Left lobe of liver (tissue), 2 donors: ENCODE data around the gene HSPA8. TPM values are rescaled to one million over a fixed set of nuclear protein-coding genes. Genes with fewer than 3 reads are reported as not detected.
A peak's percentile ranks its signal among the peaks of the same experiment; 100 is the strongest.
"Not testable (repeated sequence)": the region's sequence is repeated elsewhere in the genome, so short reads cannot be mapped to it uniquely, and the experiment has no call there.

ENCODE experiments used
- ATAC-seq: fragments of 200-7000 bp; cut with Tn5 transposase; one replicate; pipeline ENCODE4 v1.9.1; 2020; ENCODE audit warnings: mild to moderate bottlenecking, moderate library complexity
- DNase-seq: peaks from one replicate; pipeline ENCODE4 v3.0.0-alpha.2; 2020; ENCODE audit warnings: low spot score
- total RNA-seq: library from RNA; stranded (reverse); gene quantifications from one replicate; pipeline ENCODE4 v1.2.1, GENCODE V29; 2021
- donor health status: DM: no; HTN: no; CAD: no; lungs with moderate emphysema.
- donor health status: DM: no; HTN: yes; CAD: no.

The HSPA8 gene
- total RNA-seq, result 357 TPM

GRCh38 chr11:123061403-123062157 is at the start of gene HSPA8:
HSPA8 (minus strand) TSS chr11:123062136; CDS start chr11:123061324, 812 bp downstream.
- DNase-seq (peak; percentile 82), ATAC-seq (peak; percentile 42)

GRCh38 chr11:123111465-123111864 is 49.5 kb upstream of the HSPA8 start:
- DNase-seq, result no peak

GRCh38 chr11:123110397-123110796 is 48.5 kb upstream of the HSPA8 start:
- no peak for DNase-seq
- ATAC-seq, result no peak

More at GRCh38 chr11:123111465-123111864, 49.5 kb upstream of the HSPA8 start:
- ATAC-seq, result peak; percentile 89

- DNase-seq, result no peak
- ATAC-seq, result no peak
Measured at GRCh38 chr11:123107945-123108495, 46.1 kb upstream of the HSPA8 start.

- DNase-seq (no peak), ATAC-seq (no peak)
Measured at GRCh38 chr11:123104697-123105096, 42.8 kb upstream of the HSPA8 start.

- no peak for DNase-seq
- ATAC-seq, result peak; percentile 75
Measured at GRCh38 chr11:123103326-123103980, 41.5 kb upstream of the HSPA8 start.

GRCh38 chr11:123100379-123101085 is 38.6 kb upstream of the HSPA8 start:
- ATAC-seq (no peak), DNase-seq (no peak)

- ATAC-seq (no peak), DNase-seq (no peak)
Measured at GRCh38 chr11:123098990-123099389, 37.1 kb upstream of the HSPA8 start.

GRCh38 chr11:123093739-123094138 is 31.8 kb upstream of the HSPA8 start:
- ATAC-seq, result no peak
- DNase-seq, result no peak

- no peak for DNase-seq
- ATAC-seq, result no peak
Measured at GRCh38 chr11:123091506-123091905, 29.6 kb upstream of the HSPA8 start.

GRCh38 chr11:123090168-123090567 is 28.2 kb upstream of the HSPA8 start:
- DNase-seq, ATAC-seq: not testable (repeated sequence)

- DNase-seq, ATAC-seq: not testable (repeated sequence)
Measured at GRCh38 chr11:123088896-123089295, 27.0 kb upstream of the HSPA8 start.

- DNase-seq, ATAC-seq: not testable (repeated sequence)
Measured at GRCh38 chr11:123087657-123088056, 25.7 kb upstream of the HSPA8 start.

GRCh38 chr11:123086305-123086704 is 24.4 kb upstream of the HSPA8 start:
- no peak for DNase-seq
- no peak for ATAC-seq

- no peak for ATAC-seq
- DNase-seq, result no peak
Measured at GRCh38 chr11:123085497-123085896, 23.6 kb upstream of the HSPA8 start.

- ATAC-seq (no peak), DNase-seq (no peak)
Measured at GRCh38 chr11:123084454-123084853, 22.5 kb upstream of the HSPA8 start.

- peak; percentile 74 for DNase-seq
Measured at GRCh38 chr11:123083623-123084029, 21.7 kb upstream of the HSPA8 start.

GRCh38 chr11:123082977-123083376 is 21.0 kb upstream of the HSPA8 start:
- ATAC-seq, result peak; percentile 13
- DNase-seq, result no peak

More at GRCh38 chr11:123083623-123084029, 21.7 kb upstream of the HSPA8 start:
- peak; percentile 86 for ATAC-seq

GRCh38 chr11:123080015-123080414 is 18.1 kb upstream of the HSPA8 start:
- ATAC-seq, result no peak
- DNase-seq, result no peak

- ATAC-seq (no peak), DNase-seq (no peak)
Measured at GRCh38 chr11:123076484-123076883, 14.5 kb upstream of the HSPA8 start.
